ENCODE measurements around the gene LRP2BP.

DNA sequence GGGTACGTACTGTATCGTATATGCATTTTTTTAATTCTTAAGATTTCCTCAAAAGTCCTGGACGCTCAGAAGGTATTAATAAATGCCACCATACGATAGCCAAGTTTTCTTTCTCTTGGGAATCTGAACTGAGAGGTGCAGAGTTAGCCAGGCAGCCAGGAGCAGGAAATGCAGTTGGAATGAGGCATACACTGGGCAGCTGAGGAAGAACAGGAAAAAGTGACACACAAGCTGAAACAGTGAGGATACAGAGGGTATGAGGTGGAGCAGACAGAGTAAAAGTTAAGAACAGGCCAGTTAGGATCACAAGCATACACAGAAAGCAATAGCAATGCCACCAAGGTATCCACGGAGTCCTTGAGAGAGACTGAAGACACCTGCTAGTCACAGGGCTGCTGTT lies 16.7 kb upstream of the LRP2BP start:
- no peak for TF ChIP-seq CTCF (IDR thresholded peaks at IDR 0.05; ENCODE audit: low read length)
- TF ChIP-seq EZH2 (optimal IDR thresholded peaks at IDR 0.05; ENCODE audit: low read depth, low read length), result no peak

All from MM.1S (cell line).